ENCODE results near the gene TSPAN4. TPM values are rescaled to one million over a fixed set of nuclear protein-coding genes. Genes with fewer than 3 reads are reported as not detected.
A peak's percentile ranks its signal among the peaks of the same experiment; 100 is the strongest.

TSPAN4 gene
- total and polyA plus RNA-seq, 2 of the 13 experiments (the other 11 are each of a cell fraction or from before 2014, with no cell fraction given), result 31.7 to 68.3 TPM

- TF ChIP-seq, protein P1, sequence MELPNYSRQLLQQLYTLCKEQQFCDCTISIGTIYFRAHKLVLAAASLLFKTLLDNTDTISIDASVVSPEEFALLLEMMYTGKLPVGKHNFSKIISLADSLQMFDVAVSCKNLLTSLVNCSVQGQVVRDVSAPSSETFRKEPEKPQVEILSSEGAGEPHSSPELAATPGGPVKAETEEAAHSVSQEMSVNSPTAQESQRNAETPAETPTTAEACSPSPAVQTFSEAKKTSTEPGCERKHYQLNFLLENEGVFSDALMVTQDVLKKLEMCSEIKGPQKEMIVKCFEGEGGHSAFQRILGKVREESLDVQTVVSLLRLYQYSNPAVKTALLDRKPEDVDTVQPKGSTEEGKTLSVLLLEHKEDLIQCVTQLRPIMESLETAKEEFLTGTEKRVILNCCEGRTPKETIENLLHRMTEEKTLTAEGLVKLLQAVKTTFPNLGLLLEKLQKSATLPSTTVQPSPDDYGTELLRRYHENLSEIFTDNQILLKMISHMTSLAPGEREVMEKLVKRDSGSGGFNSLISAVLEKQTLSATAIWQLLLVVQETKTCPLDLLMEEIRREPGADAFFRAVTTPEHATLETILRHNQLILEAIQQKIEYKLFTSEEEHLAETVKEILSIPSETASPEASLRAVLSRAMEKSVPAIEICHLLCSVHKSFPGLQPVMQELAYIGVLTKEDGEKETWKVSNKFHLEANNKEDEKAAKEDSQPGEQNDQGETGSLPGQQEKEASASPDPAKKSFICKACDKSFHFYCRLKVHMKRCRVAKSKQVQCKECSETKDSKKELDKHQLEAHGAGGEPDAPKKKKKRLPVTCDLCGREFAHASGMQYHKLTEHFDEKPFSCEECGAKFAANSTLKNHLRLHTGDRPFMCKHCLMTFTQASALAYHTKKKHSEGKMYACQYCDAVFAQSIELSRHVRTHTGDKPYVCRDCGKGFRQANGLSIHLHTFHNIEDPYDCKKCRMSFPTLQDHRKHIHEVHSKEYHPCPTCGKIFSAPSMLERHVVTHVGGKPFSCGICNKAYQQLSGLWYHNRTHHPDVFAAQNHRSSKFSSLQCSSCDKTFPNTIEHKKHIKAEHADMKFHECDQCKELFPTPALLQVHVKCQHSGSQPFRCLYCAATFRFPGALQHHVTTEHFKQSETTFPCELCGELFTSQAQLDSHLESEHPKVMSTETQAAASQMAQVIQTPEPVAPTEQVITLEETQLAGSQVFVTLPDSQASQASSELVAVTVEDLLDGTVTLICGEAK (IDR thresholded peaks at IDR 0.05), result no peak
- TF ChIP-seq, protein P1 (CRISPR knock-in tag; IDR thresholded peaks at IDR 0.05), result peak; percentile 4; the same call in 1 of the 2 replicates
- TF ChIP-seq GABPB1 (CRISPR knock-in tag; IDR thresholded peaks at IDR 0.05) (0 out of 2 replicates have a peak, but pooled peaks have one; percentile 16), ZNF451 (CRISPR knock-in tag; IDR thresholded peaks at IDR 0.05) (0 out of 2 replicates have a peak, but pooled peaks have one; percentile 12), MXD4 (CRISPR knock-in tag; IDR thresholded peaks at IDR 0.05) (peak; percentile 40; the same call in 1 of the 2 replicates), ZFP1 (CRISPR knock-in tag; IDR thresholded peaks at IDR 0.05) (0 out of 2 replicates have a peak, but pooled peaks have one; percentile 8), ZNF850 (CRISPR knock-in tag; conservative IDR thresholded peaks at IDR 0.05) (peak; percentile 67; the same call in 1 of the 2 replicates), TBX2 (CRISPR knock-in tag; IDR thresholded peaks at IDR 0.05; ENCODE audit: borderline replicate concordance) (0 out of 2 replicates have a peak, but pooled peaks have one; percentile 24), ZNF496 (CRISPR knock-in tag; IDR thresholded peaks at IDR 0.05; ENCODE audit: insufficient replicate concordance) (no peak), NR2F6 (IDR thresholded peaks at IDR 0.05) (no peak; the same call in 1 of the 2 replicates), NR2F6 (CRISPR knock-in tag; IDR thresholded peaks at IDR 0.05) (peak; percentile 4; the same call in 1 of the 2 replicates), MYPOP (CRISPR knock-in tag; IDR thresholded peaks at IDR 0.05) (peak; percentile 51; the same call in 1 of the 2 replicates)
- TF ChIP-seq, protein P2, sequence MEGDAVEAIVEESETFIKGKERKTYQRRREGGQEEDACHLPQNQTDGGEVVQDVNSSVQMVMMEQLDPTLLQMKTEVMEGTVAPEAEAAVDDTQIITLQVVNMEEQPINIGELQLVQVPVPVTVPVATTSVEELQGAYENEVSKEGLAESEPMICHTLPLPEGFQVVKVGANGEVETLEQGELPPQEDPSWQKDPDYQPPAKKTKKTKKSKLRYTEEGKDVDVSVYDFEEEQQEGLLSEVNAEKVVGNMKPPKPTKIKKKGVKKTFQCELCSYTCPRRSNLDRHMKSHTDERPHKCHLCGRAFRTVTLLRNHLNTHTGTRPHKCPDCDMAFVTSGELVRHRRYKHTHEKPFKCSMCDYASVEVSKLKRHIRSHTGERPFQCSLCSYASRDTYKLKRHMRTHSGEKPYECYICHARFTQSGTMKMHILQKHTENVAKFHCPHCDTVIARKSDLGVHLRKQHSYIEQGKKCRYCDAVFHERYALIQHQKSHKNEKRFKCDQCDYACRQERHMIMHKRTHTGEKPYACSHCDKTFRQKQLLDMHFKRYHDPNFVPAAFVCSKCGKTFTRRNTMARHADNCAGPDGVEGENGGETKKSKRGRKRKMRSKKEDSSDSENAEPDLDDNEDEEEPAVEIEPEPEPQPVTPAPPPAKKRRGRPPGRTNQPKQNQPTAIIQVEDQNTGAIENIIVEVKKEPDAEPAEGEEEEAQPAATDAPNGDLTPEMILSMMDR (CRISPR knock-in tag; IDR thresholded peaks at IDR 0.05), result peak; percentile 2; the same call in 1 of the 2 replicates
- TF ChIP-seq, protein P3, sequence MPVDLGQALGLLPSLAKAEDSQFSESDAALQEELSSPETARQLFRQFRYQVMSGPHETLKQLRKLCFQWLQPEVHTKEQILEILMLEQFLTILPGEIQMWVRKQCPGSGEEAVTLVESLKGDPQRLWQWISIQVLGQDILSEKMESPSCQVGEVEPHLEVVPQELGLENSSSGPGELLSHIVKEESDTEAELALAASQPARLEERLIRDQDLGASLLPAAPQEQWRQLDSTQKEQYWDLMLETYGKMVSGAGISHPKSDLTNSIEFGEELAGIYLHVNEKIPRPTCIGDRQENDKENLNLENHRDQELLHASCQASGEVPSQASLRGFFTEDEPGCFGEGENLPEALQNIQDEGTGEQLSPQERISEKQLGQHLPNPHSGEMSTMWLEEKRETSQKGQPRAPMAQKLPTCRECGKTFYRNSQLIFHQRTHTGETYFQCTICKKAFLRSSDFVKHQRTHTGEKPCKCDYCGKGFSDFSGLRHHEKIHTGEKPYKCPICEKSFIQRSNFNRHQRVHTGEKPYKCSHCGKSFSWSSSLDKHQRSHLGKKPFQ (CRISPR knock-in tag; IDR thresholded peaks at IDR 0.05; ENCODE audit: insufficient replicate concordance), result peak; percentile 59
These were observed 68.6 kb downstream of the TSPAN4 start (continued) for GRCh38 chr11:911031-911889.
